HCT116 (cell line): ENCODE data around the gene PLEKHG3. TPM values are rescaled to one million over a fixed set of nuclear protein-coding genes. Genes with fewer than 3 reads are reported as not detected.
A peak's percentile ranks its signal among the peaks of the same experiment; 100 is the strongest.

Experiments
- ATAC-seq: fragments of 200-7000 bp; cut with Tn5 transposase; 2 replicates; pipeline ENCODE4 v1.9.1; 2020; ENCODE audit warnings: mild to moderate bottlenecking, moderate library complexity
- BruUV-seq: library from RNA; stranded (reverse); fragments of 400-500 nt; replicated peaks from 2 replicates; lab custom pipeline; 2021; lab: Mats Ljungman, UMichigan
- CTCF ChIA-PET: fragments of 300-600 bp; sonication (Branson Sonifier 250); formaldehyde crosslinking; loops from one replicate; lab custom pipeline; 2021; ENCODE audit warnings: antibody characterized with exemption; lab: Charles Lee
- POLR2A ChIA-PET: fragments of 300-600, 350-600 bp; sonication (Branson Sonifier 250); formaldehyde crosslinking; loops from one replicate; lab custom pipeline; 2021; ENCODE audit warnings: antibody characterized with exemption; lab: Charles Lee
- RAD21 ChIA-PET, 2 experiments: fragments of 300-600 bp; sonication (Branson Sonifier 250); formaldehyde crosslinking; loops; one replicate each; lab custom pipeline; 2023; ENCODE audit warnings: low total read pairs in 2 of 2; ENCODE audit not compliant: uncharacterized antibody in 2 of 2, unreplicated experiment in 2 of 2, low non-redundant PET in 1 of 2; lab: Charles Lee
- DNase-seq: peaks from one replicate; pipeline ENCODE4 v3.0.0-alpha.2; 2010; ENCODE audit warnings: low read depth, low spot score
- H2AFZ ChIP-seq: fragments of 200-600 bp; shearing (Covaris generic), sonication (generic); 2 replicates; pipeline ENCODE4 v1.6.1; 2017; ENCODE audit warnings: low read depth, mixed run types, mixed read lengths, antibody characterized with exemption, low read length; ENCODE audit not compliant: poor library complexity, severe bottlenecking
- H3K27ac ChIP-seq: 2 replicates; pipeline ENCODE4 v1.5.1; 2012; ENCODE audit warnings: low read depth, low read length
- H3K27me3 ChIP-seq: fragments of 200-600 bp; sonication (generic); 2 replicates; pipeline ENCODE4 v1.6.1; 2016; ENCODE audit warnings: mixed run types, low read length, mixed read lengths; ENCODE audit not compliant: insufficient read depth
- H3K36me3 ChIP-seq, 2 experiments: fragments of 200-500 bp in 1 of 2; fragments of 200-600 bp in 1 of 2; sonication (Bioruptor generic) in 1 of 2; sonication (generic) in 1 of 2; 2 replicates each; pipeline versions ENCODE4 v1.5.1 to v1.6.1; 2014 to 2016; ENCODE audit warnings: low read length in 2 of 2, inconsistent platforms in 1 of 2, mixed read lengths in 1 of 2, mixed run types in 1 of 2; ENCODE audit not compliant: insufficient read depth in 2 of 2, control insufficient read depth in 1 of 2
- H3K4me1 ChIP-seq, 2 experiments: fragments of 200-600 bp in 1 of 2; sonication (generic) in 1 of 2; 2 replicates each; pipeline versions ENCODE4 v1.5.1 to v1.6.1; 2012 to 2017; ENCODE audit warnings: low read length in 2 of 2, inconsistent platforms in 1 of 2, mild to moderate bottlenecking in 1 of 2, mixed read lengths in 1 of 2, mixed run types in 1 of 2, moderate library complexity in 1 of 2; ENCODE audit not compliant: insufficient read depth in 2 of 2, control insufficient read depth in 1 of 2
- H3K4me2 ChIP-seq: fragments of 200-600 bp; sonication (generic); 2 replicates; pipeline ENCODE4 v1.6.1; 2017; ENCODE audit warnings: mixed run types, low read length, mixed read lengths
- H3K4me3 ChIP-seq, 2 experiments: fragments of 200-600 bp in 1 of 2; sonication (generic) in 1 of 2; replicated peaks in 1 of 2; 2 replicates each; pipeline ENCODE4 v1.5.1; 2011 to 2016; ENCODE audit warnings: low read length in 2 of 2, control low read depth in 1 of 2, low read depth in 1 of 2, mild to moderate bottlenecking in 1 of 2, mixed read lengths in 1 of 2, mixed run types in 1 of 2
- H3K79me2 ChIP-seq: fragments of 200-600 bp; sonication (generic); 2 replicates; pipeline ENCODE4 v1.6.1; 2017; ENCODE audit warnings: mild to moderate bottlenecking, mixed run types, low read length, moderate library complexity, mixed read lengths; ENCODE audit not compliant: insufficient read depth
- H3K9ac ChIP-seq: fragments of 200-600 bp; sonication (generic); 2 replicates; pipeline ENCODE4 v1.6.1; 2016; ENCODE audit warnings: low read length, mixed read lengths
- H3K9me2 ChIP-seq: fragments of 200-600 bp; sonication (generic), shearing (Covaris generic); 2 replicates; pipeline ENCODE4 v1.6.1; 2017; ENCODE audit warnings: mixed run types, mild to moderate bottlenecking, moderate library complexity; ENCODE audit not compliant: insufficient read depth
- H3K9me3 ChIP-seq, 2 experiments: fragments of 200-500 bp in 1 of 2; fragments of 200-600 bp in 1 of 2; sonication (Bioruptor generic) in 1 of 2; sonication (generic) in 1 of 2; 2 replicates each; pipeline ENCODE4 v1.6.1; 2014 to 2017; ENCODE audit warnings: low read length in 2 of 2, mixed read lengths in 2 of 2, inconsistent platforms in 1 of 2, low read depth in 1 of 2, mild to moderate bottlenecking in 1 of 2, mixed run types in 1 of 2, moderate library complexity in 1 of 2; ENCODE audit not compliant: control insufficient read depth in 1 of 2, insufficient read depth in 1 of 2
- H4K20me1 ChIP-seq: fragments of 200-600 bp; sonication (generic), shearing (Covaris generic); 2 replicates; pipeline ENCODE4 v1.6.1; 2017; ENCODE audit warnings: mixed run types, mild to moderate bottlenecking, moderate library complexity; ENCODE audit not compliant: insufficient read depth
- ATF3 ChIP-seq: IDR thresholded peaks from 2 replicates; pipeline ENCODE4 v1.6.1; 2012
- CBX3 ChIP-seq: IDR thresholded peaks from 2 replicates; pipeline ENCODE4 v1.6.1; 2012; ENCODE audit warnings: low read depth
- CEBPB ChIP-seq: IDR thresholded peaks from 2 replicates; pipeline ENCODE4 v1.6.1; 2012; ENCODE audit warnings: low read depth
- CTCF ChIP-seq, 3 experiments: fragments of 200-600 bp in 1 of 3; sonication (generic) in 1 of 3; IDR thresholded peaks in 2 of 3; conservative IDR thresholded peaks in 1 of 3; 2 replicates each; pipeline ENCODE4 v1.5.1; 2012 to 2017; ENCODE audit warnings: low read depth in 2 of 3, low read length in 2 of 3, antibody characterized with exemption in 1 of 3, borderline replicate concordance in 1 of 3, control low read depth in 1 of 3, mild to moderate bottlenecking in 1 of 3, mixed read lengths in 1 of 3, mixed run types in 1 of 3, moderate library complexity in 1 of 3; ENCODE audit not compliant: insufficient read depth in 1 of 3
- ELF1 ChIP-seq: IDR thresholded peaks from 2 replicates; pipeline ENCODE4 v1.6.1; 2012; ENCODE audit warnings: low read depth, borderline replicate concordance
- EZH2phosphoT487 ChIP-seq: fragments of 200-600 bp; IDR thresholded peaks from 2 replicates; pipeline ENCODE4 v1.6.1; 2018; ENCODE audit warnings: antibody characterized with exemption, borderline replicate concordance
- FOSL1 ChIP-seq: IDR thresholded peaks from 2 replicates; pipeline ENCODE4 v1.6.1; 2012; ENCODE audit warnings: low read depth
- JUND ChIP-seq: IDR thresholded peaks from 2 replicates; pipeline ENCODE4 v1.6.1; 2012
- MAX ChIP-seq: IDR thresholded peaks from 2 replicates; pipeline ENCODE4 v1.6.1; 2012
- SP1 ChIP-seq: IDR thresholded peaks from 2 replicates; pipeline ENCODE4 v1.6.1; 2012; ENCODE audit warnings: low read depth
- SRF ChIP-seq: IDR thresholded peaks from 2 replicates; pipeline ENCODE4 v1.6.1; 2012; ENCODE audit warnings: low read depth
- YY1 ChIP-seq: IDR thresholded peaks from 2 replicates; pipeline ENCODE4 v1.6.1; 2011; ENCODE audit warnings: low read length, low read depth, moderate library complexity, mild to moderate bottlenecking; ENCODE audit not compliant: insufficient replicate concordance; ENCODE audit errors: extremely low read depth
- ZBTB33 ChIP-seq: IDR thresholded peaks from 2 replicates; pipeline ENCODE4 v1.6.1; 2011; ENCODE audit warnings: mild to moderate bottlenecking, low read length, moderate library complexity; ENCODE audit not compliant: insufficient replicate concordance; ENCODE audit errors: extremely low read depth
- ZFX ChIP-seq: fragments of 450-650 bp; IDR thresholded peaks from 2 replicates; pipeline ENCODE4 v1.6.1; 2017
- intact Hi-C: fragments of 100-400 bp; cut with micrococcal nuclease; formaldehyde crosslinking; loops from 2 replicates; pipeline ENCODE4 v1.10.0; 2022
- total RNA-seq: library from RNA; stranded (reverse); gene quantifications from one replicate; pipeline ENCODE4 v1.2.1, GENCODE V29; 2021; ENCODE audit not compliant: unreplicated experiment

The PLEKHG3 gene
- total RNA-seq, 1 experiment from 2014 or later, result 55.6 TPM

- no peak overlapping the region for H3K4me3 ChIP-seq
- H4K20me1 ChIP-seq, result no peaks in the 10 kb centered on the region
- ChIA-PET RAD21 (no interaction called here), CTCF (interaction anchor here (1.7 to 2.3 kb wide), 5 partner anchors 79 to 150 kb away, joined by 5 to 13 read pairs (median 7); no protein-coding TSS in a partner anchor), POLR2A (no interaction called here)
- H3K9me2 ChIP-seq, result no peaks in the 10 kb centered on the region
- H3K79me2 ChIP-seq, result no peaks in the 10 kb centered on the region
- no TSS peak for BruUV-seq
- DNase-seq (no peak), ATAC-seq (no peak)
- no peaks in the 10 kb centered on the region for H3K9me3 ChIP-seq
- peaks cover 45 to 67% of the 10 kb centered on the region in 2 experiments for H3K4me1 ChIP-seq
- no peak overlapping the region for H3K27ac ChIP-seq
- no peaks in the 10 kb centered on the region for H3K27me3 ChIP-seq
- peak overlapping the region; percentile 67 for H3K4me2 ChIP-seq
- TF ChIP-seq ATF3 (no peak), ZFX (no peak), FOSL1 (no peak), CTCF (IDR thresholded peaks at IDR 0.05 in 2 of 3, conservative IDR thresholded peaks at IDR 0.05 in 1 of 3; ENCODE audit: borderline replicate concordance in 1 of 3, insufficient read depth in 1 of 3, low read depth in 2 of 3, low read length in 2 of 3) (no peak), CEBPB (no peak), EZH2phosphoT487 (no peak), MAX (no peak), CBX3 (no peak), ELF1 (no peak), ZBTB33 (no peak), SRF (no peak), SP1 (no peak), JUND (no peak), YY1 (no peak)
- H3K9ac ChIP-seq, result no peak overlapping the region
- H3K36me3 ChIP-seq, result no peaks in the 10 kb centered on the region
- intact Hi-C loops, result loop anchor here (2.0 to 5.0 kb wide), 3 partner anchors 90 to 419 kb away; no protein-coding TSS in a partner anchor
- no peak overlapping the region for H2AFZ ChIP-seq
These were observed 56.7 kb downstream of the PLEKHG3 start for GRCh38 chr14:64760916-64761315.
